ENCODE data around the gene CASP12. TPM values are rescaled to one million over a fixed set of nuclear protein-coding genes. Genes with fewer than 3 reads are reported as not detected.

CASP12 gene
- polyA plus RNA-seq, 2 of the 4 experiments (the other 2 are of a cell fraction): not detected

Small RNA genes within 50 kb of the gene (small RNA-seq; reads per million reads assigned to genes)
- 0 reads per million in 6 experiments for gene AP002004.1

Other genes starting within 250 kb of the CASP12 start
- gene CASP4, start 70.1 kb upstream of the CASP12 start, polyA plus RNA-seq (2011; rRNA removed): 9.7 and 10.8 TPM in 2 replicates
- 5.5 to 8.2 TPM (median 6.3 TPM) in 3 replicates for gene CASP4, start 70.1 kb upstream of the CASP12 start, polyA plus RNA-seq (2017; fragmentation: RNase III; extraction: RNeasy Plus Mini Kit Qiagen cat#74134 plus additional on column Dnase treatment)
- not detected in 2 replicates for gene CASP5, start 124.7 kb upstream of the CASP12 start, polyA plus RNA-seq (2011; rRNA removed)
- not detected in 3 replicates for gene CASP5, start 124.7 kb upstream of the CASP12 start, polyA plus RNA-seq (2017; fragmentation: RNase III; extraction: RNeasy Plus Mini Kit Qiagen cat#74134 plus additional on column Dnase treatment)
- gene CASP1, start 136.7 kb upstream of the CASP12 start, polyA plus RNA-seq (2011; rRNA removed): 0.06 and 0.07 TPM in 2 replicates
- gene CASP1, start 136.7 kb upstream of the CASP12 start, polyA plus RNA-seq (2017; fragmentation: RNase III; extraction: RNeasy Plus Mini Kit Qiagen cat#74134 plus additional on column Dnase treatment): 0.15 to 0.51 TPM (median 0.34 TPM) in 3 replicates
- not detected in 2 replicates for gene CARD16, start 146.9 kb upstream of the CASP12 start, polyA plus RNA-seq (2011; rRNA removed)
- not detected in 3 replicates for gene CARD16, start 146.9 kb upstream of the CASP12 start, polyA plus RNA-seq (2017; fragmentation: RNase III; extraction: RNeasy Plus Mini Kit Qiagen cat#74134 plus additional on column Dnase treatment)
- not detected in 2 replicates for gene CARD18, start 241.3 kb upstream of the CASP12 start, polyA plus RNA-seq (2011; rRNA removed)
- gene CARD18, start 241.3 kb upstream of the CASP12 start, polyA plus RNA-seq (2017; fragmentation: RNase III; extraction: RNeasy Plus Mini Kit Qiagen cat#74134 plus additional on column Dnase treatment): not detected in 3 replicates